H54 (cell line): ENCODE measurements around the gene TRIM13.

Source experiments
- DNase-seq: peaks from one replicate; pipeline ENCODE4 v3.0.0; 2011; ENCODE audit warnings: low spot score, mixed read lengths; ENCODE audit not compliant: insufficient read length
- FAIRE-seq: peaks from 3 replicates; lab custom pipeline; 2011; peaks lifted over from hg19 to GRCh38; lab: Jason Lieb, UNC
- POLR2A ChIP-seq: IDR thresholded peaks from 2 replicates; pipeline ENCODE4 v1.6.1; 2011; ENCODE audit warnings: low read depth, mild to moderate bottlenecking, low read length

Gene TRIM13

DNA sequence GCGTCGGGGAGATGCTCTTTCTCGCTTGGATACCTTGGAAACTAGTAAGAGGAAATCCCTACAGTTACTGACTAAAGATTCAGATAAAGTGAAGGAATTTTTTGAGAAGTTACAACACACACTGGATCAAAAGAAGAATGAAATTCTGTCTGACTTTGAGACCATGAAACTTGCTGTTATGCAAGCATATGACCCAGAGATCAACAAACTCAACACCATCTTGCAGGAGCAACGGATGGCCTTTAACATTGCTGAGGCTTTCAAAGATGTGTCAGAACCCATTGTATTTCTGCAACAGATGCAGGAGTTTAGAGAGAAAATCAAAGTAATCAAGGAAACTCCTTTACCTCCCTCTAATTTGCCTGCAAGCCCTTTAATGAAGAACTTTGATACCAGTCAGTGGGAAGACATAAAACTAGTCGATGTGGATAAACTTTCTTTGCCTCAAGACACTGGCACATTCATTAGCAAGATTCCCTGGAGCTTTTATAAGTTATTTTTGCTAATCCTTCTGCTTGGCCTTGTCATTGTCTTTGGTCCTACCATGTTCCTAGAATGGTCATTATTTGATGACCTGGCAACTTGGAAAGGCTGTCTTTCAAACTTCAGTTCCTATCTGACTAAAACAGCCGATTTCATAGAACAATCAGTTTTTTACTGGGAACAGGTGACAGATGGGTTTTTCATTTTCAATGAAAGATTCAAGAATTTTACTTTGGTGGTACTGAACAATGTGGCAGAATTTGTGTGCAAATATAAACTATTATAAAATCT lies 15.7 kb downstream of the TRIM13 start:
- FAIRE-seq = no peak
- no peak for DNase-seq
- no peak for TF ChIP-seq POLR2A

DNA sequence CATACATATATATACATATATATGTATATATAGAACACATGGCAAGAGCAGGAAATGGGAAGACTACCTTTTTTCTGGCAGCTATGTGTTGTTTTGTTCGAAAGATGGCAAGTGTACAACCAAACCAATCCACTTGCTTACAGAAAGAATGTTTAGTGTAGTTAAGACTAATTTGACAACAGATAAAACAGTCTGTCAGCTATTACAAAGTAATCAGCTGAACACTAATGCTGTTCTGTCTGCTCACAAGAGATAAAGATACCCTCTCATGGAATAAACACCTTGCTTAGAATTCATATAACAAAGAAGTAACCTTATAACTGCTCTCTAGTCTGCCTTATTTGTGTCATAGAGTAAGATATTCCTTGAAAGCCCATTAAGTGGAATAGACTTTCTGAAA lies 17.5 kb downstream of the TRIM13 start:
- TF ChIP-seq POLR2A = no peak
- DNase-seq (no peak), FAIRE-seq (no peak)

- no peak for TF ChIP-seq POLR2A
- FAIRE-seq = no peak
- DNase-seq = no peak
Observed at GRCh38 chr13:50015258-50015657, 18.4 kb downstream of the TRIM13 start, which contains the start of gene KCNRG. Gene KCNRG (plus strand): TSS chr13:50015444. CDS start chr13:50015494, 50 bp downstream.

DNA sequence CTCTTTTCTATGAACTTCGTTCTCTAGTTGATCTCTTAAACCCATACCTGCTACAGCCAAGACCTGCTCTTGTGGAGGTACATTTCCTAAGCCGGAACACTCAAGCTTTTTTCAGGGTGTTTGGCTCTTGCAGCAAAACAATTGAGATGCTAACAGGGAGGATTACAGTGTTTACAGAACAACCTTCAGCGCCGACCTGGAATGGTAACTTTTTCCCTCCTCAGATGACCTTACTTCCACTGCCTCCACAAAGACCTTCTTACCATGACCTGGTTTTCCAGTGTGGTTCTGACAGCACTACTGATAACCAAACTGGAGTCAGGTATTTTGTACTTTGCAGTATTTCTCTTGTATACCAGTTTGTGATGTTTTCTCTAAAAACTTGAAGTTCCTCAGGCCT lies 18.9 kb downstream of the TRIM13 start:
- no peak for TF ChIP-seq POLR2A
- no peak for DNase-seq
- no peak for FAIRE-seq

DNA sequence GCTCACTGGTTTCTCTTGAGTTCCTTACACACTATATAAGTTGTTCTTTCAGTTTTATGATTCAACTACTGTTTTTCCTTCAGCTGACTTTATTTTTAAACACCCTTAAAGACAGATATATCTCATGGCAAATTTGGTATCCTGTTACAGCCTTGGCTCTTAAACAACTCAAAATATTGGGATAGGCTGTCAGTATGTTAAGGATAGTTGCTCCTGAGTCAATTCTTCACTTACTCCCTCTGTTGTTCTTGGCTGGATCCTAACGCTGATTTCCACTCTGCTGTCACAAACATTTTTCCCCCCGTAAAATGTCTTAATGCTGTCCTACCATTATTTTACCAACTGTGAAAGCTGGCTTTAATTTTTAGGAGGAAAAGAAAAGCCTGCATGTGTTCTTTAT lies 19.6 kb downstream of the TRIM13 start:
- no peak for FAIRE-seq
- no peak for DNase-seq
- TF ChIP-seq POLR2A = no peak

- no peak for TF ChIP-seq POLR2A
- FAIRE-seq = no peak
Observed at GRCh38 chr13:50017819-50018218, 21.0 kb downstream of the TRIM13 start.

DNA sequence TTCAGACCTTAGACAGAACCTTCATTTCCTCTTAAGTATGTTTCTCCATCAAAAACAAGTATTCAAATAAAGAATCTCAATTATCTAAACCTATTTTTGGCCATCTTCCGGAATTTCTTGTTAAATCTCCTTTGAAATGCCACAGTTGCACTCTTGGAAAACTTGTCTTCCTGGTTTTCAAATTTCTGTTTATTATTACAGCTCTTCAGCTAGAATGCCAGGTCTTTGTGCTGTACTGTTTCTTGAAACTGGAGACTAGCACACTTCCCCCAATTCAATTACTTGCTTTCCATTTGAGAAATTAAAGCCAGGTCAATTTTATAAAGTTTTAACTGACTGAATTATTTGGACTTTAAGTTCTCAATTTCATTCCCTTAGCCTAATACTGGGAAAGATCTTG lies 28.6 kb downstream of the TRIM13 start:
- DNase-seq (no peak), FAIRE-seq (no peak)
- TF ChIP-seq POLR2A = no peak

More at GRCh38 chr13:50017819-50018218, 21.0 kb downstream of the TRIM13 start:
- DNase-seq = no peak

GRCh38 chr13:50026788-50027473 lies 30.1 kb downstream of the TRIM13 start:
- DNase-seq (no peak), FAIRE-seq (no peak)
- TF ChIP-seq POLR2A = no peak

- FAIRE-seq (no peak), DNase-seq (no peak)
- no peak for TF ChIP-seq POLR2A
Observed at GRCh38 chr13:50030315-50030714, 33.5 kb downstream of the TRIM13 start.

DNA sequence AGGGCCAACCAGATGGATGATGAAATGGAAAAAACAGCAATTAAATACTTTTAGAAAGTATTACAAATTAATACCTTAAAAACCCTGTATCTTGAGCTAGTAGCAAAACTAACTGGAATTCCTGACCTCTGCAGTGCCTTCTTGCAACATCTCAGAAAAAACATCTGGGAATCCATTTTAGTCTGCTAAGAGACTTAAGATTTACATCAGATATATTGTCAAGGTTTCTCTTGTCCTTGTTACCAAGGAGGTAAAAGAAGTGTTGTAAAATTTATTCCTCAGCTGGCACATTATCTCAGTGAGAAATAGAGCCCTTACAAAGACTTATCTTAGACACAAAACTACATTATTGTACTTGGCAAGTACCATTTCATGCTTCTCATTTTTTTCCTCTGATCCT lies 36.9 kb downstream of the TRIM13 start:
- no peak for FAIRE-seq
- DNase-seq = no peak
- no peak for TF ChIP-seq POLR2A

GRCh38 chr13:50037788-50038187 lies 40.9 kb downstream of the TRIM13 start:
- no peak for DNase-seq
- no peak for TF ChIP-seq POLR2A

DNA sequence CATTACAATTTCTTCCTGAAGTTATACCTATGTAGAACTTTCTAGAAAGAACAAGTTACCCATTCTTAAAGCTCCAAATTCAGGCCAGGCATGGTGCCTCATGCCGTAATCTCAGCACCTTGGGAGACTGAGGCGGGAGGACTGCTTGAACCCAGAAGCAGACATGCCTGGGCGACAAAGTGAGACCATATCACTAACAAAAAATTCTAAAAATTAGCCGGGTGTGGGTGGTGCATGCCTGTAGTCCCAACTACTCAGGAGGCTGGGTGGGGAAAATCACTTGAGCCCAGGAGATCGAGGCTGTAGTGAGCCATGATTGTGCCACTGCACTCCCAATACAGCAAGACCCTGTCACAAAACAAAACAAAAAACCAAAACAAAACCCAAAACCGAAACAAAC lies 41.4 kb downstream of the TRIM13 start:
- DNase-seq (no peak), FAIRE-seq (no peak)
- TF ChIP-seq POLR2A = no peak

More at GRCh38 chr13:50037788-50038187, 40.9 kb downstream of the TRIM13 start:
- FAIRE-seq = no peak

- TF ChIP-seq POLR2A = no peak
- DNase-seq (no peak), FAIRE-seq (no peak)
Observed at GRCh38 chr13:50052478-50052877, 55.6 kb downstream of the TRIM13 start.

DNA sequence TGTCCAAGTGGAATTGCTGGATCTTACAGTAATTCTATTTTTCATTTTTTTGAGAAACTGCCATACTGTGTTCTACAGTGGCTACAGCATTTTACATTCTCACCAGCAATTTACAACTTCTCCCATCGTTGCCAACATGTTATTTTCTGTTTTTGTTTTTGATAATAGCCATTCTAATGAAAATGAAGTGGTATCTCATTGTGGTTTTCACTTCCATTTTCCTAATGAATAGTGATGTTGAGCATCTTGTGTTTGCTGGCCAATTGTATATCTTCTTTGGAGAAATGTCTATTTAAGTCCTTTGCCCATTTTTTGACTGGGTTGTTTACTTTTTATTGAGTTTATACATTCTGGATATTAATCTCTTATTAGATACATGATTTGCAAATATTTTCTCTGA lies 57.0 kb downstream of the TRIM13 start:
- DNase-seq (no peak), FAIRE-seq (no peak)
- TF ChIP-seq POLR2A = no peak
